ENCODE data around the gene ATP6V1B1. TPM values are rescaled to one million over a fixed set of nuclear protein-coding genes. Genes with fewer than 3 reads are reported as not detected.

ATP6V1B1 gene
- total and polyA plus RNA-seq, 10 of the 15 experiments (the other 5 are each of a cell fraction or from before 2014, with no cell fraction given): not detected

DNA sequence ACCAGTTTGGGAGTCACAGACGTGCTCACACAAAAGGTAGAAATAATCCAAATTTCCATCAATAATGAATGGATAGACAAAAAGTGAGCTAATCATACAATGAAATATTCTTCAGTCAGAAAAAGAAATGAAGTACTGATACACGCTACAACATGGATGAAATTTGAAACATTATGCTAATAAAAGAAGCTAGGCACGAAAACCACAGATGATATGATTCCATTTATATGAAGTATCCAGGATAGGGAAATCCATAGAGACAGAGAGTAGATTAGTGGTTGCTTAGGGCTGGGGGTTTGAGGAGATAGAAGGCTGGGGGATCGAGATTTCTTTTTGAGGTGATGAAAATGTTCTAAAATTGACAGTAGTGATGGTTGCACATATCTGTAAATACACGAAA lies 43.0 kb upstream of the ATP6V1B1 start:
- Histone ChIP-seq H3K79me2 (ENCODE audit: control insufficient read depth, insufficient read depth, low read length) (no peaks in the 10 kb centered on the region), H3K9me3 (replicated peaks; ENCODE audit: control insufficient read depth, insufficient read depth, low read length) (no peaks in the 10 kb centered on the region; the same call in 2 of the 3 replicates), H3K4me2 (ENCODE audit: control insufficient read depth, insufficient read depth) (no peak overlapping the region), H4K20me1 (ENCODE audit: control insufficient read depth, insufficient read depth) (no peaks in the 10 kb centered on the region), H3K27me3 (replicated peaks in 1 of 2; ENCODE audit: control insufficient read depth in 2 of 2, insufficient read depth in 2 of 2, low read length in 1 of 2) (peaks cover 31% of the 10 kb centered on the region in 2 experiments), H3K9ac (ENCODE audit: control insufficient read depth, insufficient read depth, low read length) (no peak overlapping the region), H3K36me3 (ENCODE audit: control insufficient read depth in 2 of 2, insufficient read depth in 2 of 2, low read length in 1 of 2) (no peaks in the 10 kb centered on the region), H3K4me3 (no peak overlapping the region), H3K27ac (ENCODE audit: control insufficient read depth, insufficient read depth) (no peak overlapping the region), H2AFZ (ENCODE audit: control insufficient read depth, low read depth, low read length) (no peak overlapping the region), H3K4me1 (ENCODE audit: control insufficient read depth, insufficient read depth, low read length) (no peaks in the 10 kb centered on the region)
- WGBS (ENCODE audit: insufficient coverage, insufficient replicate concordance, low lambda C conversion rate, missing lambda C conversion rate): 6% methylated on average over 5 of the region's 5 CpGs
- TF ChIP-seq POU2F2 (IDR thresholded peaks at IDR 0.05; ENCODE audit: borderline replicate concordance, low read depth, low read length): no peak
- TF ChIP-seq TBL1XR1 (IDR thresholded peaks at IDR 0.05; ENCODE audit: low read depth, low read length): no peak
- TF ChIP-seq, protein P1, sequence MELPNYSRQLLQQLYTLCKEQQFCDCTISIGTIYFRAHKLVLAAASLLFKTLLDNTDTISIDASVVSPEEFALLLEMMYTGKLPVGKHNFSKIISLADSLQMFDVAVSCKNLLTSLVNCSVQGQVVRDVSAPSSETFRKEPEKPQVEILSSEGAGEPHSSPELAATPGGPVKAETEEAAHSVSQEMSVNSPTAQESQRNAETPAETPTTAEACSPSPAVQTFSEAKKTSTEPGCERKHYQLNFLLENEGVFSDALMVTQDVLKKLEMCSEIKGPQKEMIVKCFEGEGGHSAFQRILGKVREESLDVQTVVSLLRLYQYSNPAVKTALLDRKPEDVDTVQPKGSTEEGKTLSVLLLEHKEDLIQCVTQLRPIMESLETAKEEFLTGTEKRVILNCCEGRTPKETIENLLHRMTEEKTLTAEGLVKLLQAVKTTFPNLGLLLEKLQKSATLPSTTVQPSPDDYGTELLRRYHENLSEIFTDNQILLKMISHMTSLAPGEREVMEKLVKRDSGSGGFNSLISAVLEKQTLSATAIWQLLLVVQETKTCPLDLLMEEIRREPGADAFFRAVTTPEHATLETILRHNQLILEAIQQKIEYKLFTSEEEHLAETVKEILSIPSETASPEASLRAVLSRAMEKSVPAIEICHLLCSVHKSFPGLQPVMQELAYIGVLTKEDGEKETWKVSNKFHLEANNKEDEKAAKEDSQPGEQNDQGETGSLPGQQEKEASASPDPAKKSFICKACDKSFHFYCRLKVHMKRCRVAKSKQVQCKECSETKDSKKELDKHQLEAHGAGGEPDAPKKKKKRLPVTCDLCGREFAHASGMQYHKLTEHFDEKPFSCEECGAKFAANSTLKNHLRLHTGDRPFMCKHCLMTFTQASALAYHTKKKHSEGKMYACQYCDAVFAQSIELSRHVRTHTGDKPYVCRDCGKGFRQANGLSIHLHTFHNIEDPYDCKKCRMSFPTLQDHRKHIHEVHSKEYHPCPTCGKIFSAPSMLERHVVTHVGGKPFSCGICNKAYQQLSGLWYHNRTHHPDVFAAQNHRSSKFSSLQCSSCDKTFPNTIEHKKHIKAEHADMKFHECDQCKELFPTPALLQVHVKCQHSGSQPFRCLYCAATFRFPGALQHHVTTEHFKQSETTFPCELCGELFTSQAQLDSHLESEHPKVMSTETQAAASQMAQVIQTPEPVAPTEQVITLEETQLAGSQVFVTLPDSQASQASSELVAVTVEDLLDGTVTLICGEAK (IDR thresholded peaks at IDR 0.05; ENCODE audit: borderline replicate concordance): no peak
- TF ChIP-seq, protein P2, sequence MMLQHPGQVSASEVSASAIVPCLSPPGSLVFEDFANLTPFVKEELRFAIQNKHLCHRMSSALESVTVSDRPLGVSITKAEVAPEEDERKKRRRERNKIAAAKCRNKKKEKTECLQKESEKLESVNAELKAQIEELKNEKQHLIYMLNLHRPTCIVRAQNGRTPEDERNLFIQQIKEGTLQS (IDR thresholded peaks at IDR 0.05; ENCODE audit: borderline replicate concordance, extremely low read depth, low read depth, low read length): no peak
- TF ChIP-seq, protein P3, sequence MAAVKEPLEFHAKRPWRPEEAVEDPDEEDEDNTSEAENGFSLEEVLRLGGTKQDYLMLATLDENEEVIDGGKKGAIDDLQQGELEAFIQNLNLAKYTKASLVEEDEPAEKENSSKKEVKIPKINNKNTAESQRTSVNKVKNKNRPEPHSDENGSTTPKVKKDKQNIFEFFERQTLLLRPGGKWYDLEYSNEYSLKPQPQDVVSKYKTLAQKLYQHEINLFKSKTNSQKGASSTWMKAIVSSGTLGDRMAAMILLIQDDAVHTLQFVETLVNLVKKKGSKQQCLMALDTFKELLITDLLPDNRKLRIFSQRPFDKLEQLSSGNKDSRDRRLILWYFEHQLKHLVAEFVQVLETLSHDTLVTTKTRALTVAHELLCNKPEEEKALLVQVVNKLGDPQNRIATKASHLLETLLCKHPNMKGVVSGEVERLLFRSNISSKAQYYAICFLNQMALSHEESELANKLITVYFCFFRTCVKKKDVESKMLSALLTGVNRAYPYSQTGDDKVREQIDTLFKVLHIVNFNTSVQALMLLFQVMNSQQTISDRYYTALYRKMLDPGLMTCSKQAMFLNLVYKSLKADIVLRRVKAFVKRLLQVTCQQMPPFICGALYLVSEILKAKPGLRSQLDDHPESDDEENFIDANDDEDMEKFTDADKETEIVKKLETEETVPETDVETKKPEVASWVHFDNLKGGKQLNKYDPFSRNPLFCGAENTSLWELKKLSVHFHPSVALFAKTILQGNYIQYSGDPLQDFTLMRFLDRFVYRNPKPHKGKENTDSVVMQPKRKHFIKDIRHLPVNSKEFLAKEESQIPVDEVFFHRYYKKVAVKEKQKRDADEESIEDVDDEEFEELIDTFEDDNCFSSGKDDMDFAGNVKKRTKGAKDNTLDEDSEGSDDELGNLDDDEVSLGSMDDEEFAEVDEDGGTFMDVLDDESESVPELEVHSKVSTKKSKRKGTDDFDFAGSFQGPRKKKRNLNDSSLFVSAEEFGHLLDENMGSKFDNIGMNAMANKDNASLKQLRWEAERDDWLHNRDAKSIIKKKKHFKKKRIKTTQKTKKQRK (IDR thresholded peaks at IDR 0.05; ENCODE audit: low read depth, low read length): no peak
- TF ChIP-seq, protein P4, sequence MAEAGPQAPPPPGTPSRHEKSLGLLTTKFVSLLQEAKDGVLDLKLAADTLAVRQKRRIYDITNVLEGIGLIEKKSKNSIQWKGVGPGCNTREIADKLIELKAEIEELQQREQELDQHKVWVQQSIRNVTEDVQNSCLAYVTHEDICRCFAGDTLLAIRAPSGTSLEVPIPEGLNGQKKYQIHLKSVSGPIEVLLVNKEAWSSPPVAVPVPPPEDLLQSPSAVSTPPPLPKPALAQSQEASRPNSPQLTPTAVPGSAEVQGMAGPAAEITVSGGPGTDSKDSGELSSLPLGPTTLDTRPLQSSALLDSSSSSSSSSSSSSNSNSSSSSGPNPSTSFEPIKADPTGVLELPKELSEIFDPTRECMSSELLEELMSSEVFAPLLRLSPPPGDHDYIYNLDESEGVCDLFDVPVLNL (IDR thresholded peaks at IDR 0.05; ENCODE audit: low read depth, low read length): no peak
- no peak for TF ChIP-seq NFXL1 (IDR thresholded peaks at IDR 0.05; ENCODE audit: borderline replicate concordance)
- TF ChIP-seq POLR2AphosphoS2 (IDR thresholded peaks at IDR 0.05; ENCODE audit: low read depth, low read length): no peak
- no peak for TF ChIP-seq ZNF274 (IDR thresholded peaks at IDR 0.05; ENCODE audit: insufficient read depth, insufficient read length)
- TF ChIP-seq, protein P5, sequence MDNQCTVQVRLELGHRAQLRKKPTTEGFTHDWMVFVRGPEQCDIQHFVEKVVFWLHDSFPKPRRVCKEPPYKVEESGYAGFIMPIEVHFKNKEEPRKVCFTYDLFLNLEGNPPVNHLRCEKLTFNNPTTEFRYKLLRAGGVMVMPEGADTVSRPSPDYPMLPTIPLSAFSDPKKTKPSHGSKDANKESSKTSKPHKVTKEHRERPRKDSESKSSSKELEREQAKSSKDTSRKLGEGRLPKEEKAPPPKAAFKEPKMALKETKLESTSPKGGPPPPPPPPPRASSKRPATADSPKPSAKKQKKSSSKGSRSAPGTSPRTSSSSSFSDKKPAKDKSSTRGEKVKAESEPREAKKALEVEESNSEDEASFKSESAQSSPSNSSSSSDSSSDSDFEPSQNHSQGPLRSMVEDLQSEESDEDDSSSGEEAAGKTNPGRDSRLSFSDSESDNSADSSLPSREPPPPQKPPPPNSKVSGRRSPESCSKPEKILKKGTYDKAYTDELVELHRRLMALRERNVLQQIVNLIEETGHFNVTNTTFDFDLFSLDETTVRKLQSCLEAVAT (IDR thresholded peaks at IDR 0.05): no peak
- TF ChIP-seq MTA3 (IDR thresholded peaks at IDR 0.05; ENCODE audit: borderline replicate concordance, low read length): no peak
- no peak for TF ChIP-seq CBX5 (IDR thresholded peaks at IDR 0.05; ENCODE audit: low read depth)
- no peak for TF ChIP-seq HDAC2 (IDR thresholded peaks at IDR 0.05)
- no peak for TF ChIP-seq BHLHE40 (IDR thresholded peaks at IDR 0.05; ENCODE audit: borderline replicate concordance in 1 of 2, low read depth in 2 of 2, low read length in 1 of 2)
- DNase-seq (ENCODE audit: low read depth, low spot score): no peak
- no peak for FAIRE-seq
- intact Hi-C loops (cut with micrococcal nuclease; ENCODE audit: unreplicated experiment) (no loop called here), in situ Hi-C loops (cut with MboI) (no loop called here)
- ChIA-PET RAD21 (ENCODE audit: unreplicated experiment) (no interaction called here), SMC1A (ENCODE audit: uncharacterized antibody, unreplicated experiment) (no interaction called here), POLR2A (interaction anchor here (1.0 kb wide), 1 partner anchor 20 kb away, joined by 3 read pairs; no protein-coding TSS in a partner anchor), CTCF (interaction anchor here (0.7 kb wide), 1 partner anchor 55 kb away, joined by 3 read pairs; no protein-coding TSS in a partner anchor)
- no peak for ATAC-seq
- BruUV-seq (replicated peaks): no TSS peak

Measured in GM12878 (cell line).